HepG2 (cell line): ENCODE data around the gene NPB. TPM values are rescaled to one million over a fixed set of nuclear protein-coding genes. Genes with fewer than 3 reads are reported as not detected.
A peak's percentile ranks its signal among the peaks of the same experiment; 100 is the strongest.

ENCODE experiments used
- CBX5 ChIP-seq: sonication (generic); formaldehyde crosslinking; IDR thresholded peaks from 2 replicates; pipeline ENCODE4 v1.4.0; 2020; ENCODE audit warnings: missing genetic modification reagents, borderline replicate concordance
- GABPA ChIP-seq, 2 experiments: IDR thresholded peaks; 2 replicates each; pipeline ENCODE4 v1.6.1; 2011 to 2016; ENCODE audit warnings: low read depth in 2 of 2, low read length in 1 of 2, missing biosample characterization in 1 of 2, missing genetic modification characterization in 1 of 2
- MXD4 ChIP-seq: IDR thresholded peaks from 2 replicates; pipeline ENCODE4 v1.6.1; 2016; ENCODE audit warnings: mild to moderate bottlenecking, missing biosample characterization, missing genetic modification reagents
- NONO ChIP-seq, 2 experiments: fragments of 450-650 bp in 1 of 2; sonication (generic) in 1 of 2; formaldehyde crosslinking in 1 of 2; IDR thresholded peaks in 1 of 2; conservative IDR thresholded peaks in 1 of 2; 2 replicates each; pipeline versions ENCODE4 v1.6.1 to v1.8.0; 2017 to 2022; ENCODE audit warnings: mild to moderate bottlenecking in 1 of 2, missing genetic modification reagents in 1 of 2, moderate library complexity in 1 of 2
- SATB2 ChIP-seq: sonication (generic); formaldehyde crosslinking; IDR thresholded peaks from 2 replicates; pipeline ENCODE4 v1.5.0; 2020; ENCODE audit warnings: missing genetic modification reagents
- ZMYM3 ChIP-seq: sonication (generic); formaldehyde crosslinking; IDR thresholded peaks from 2 replicates; pipeline ENCODE4 v1.5.1; 2020; ENCODE audit warnings: mild to moderate bottlenecking, missing genetic modification reagents
- ZNF138 ChIP-seq: sonication (generic); formaldehyde crosslinking; IDR thresholded peaks from 2 replicates; pipeline ENCODE4 v1.5.0; 2020; ENCODE audit warnings: mild to moderate bottlenecking, low read depth, missing genetic modification reagents
- ZNF24 ChIP-seq: fragments of 450-650 bp; IDR thresholded peaks from 2 replicates; pipeline ENCODE4 v1.6.1; 2017; ENCODE audit warnings: antibody characterized with exemption, mild to moderate bottlenecking
- ZNF543 ChIP-seq: sonication (generic); formaldehyde crosslinking; IDR thresholded peaks from 2 replicates; pipeline ENCODE4 v1.4.0; 2020; ENCODE audit warnings: mild to moderate bottlenecking, missing genetic modification reagents
- ZNF768 ChIP-seq: sonication (generic); formaldehyde crosslinking; IDR thresholded peaks from 2 replicates; pipeline ENCODE4 v1.4.0; 2020; ENCODE audit warnings: missing genetic modification reagents
- ZNF790 ChIP-seq: sonication (generic); formaldehyde crosslinking; IDR thresholded peaks from 2 replicates; pipeline ENCODE4 v1.8.0; 2022; ENCODE audit warnings: missing genetic modification reagents, mild to moderate bottlenecking, borderline replicate concordance
- polyA plus RNA-seq, 8 experiments: library from polyadenylated mRNA; depleted of rRNA in 3 of 8; stranded (reverse) in 7 of 8; unstranded in 1 of 8; fragments of >200 nt; fragmentation: Illumina TruSeq in 4 of 8; extraction: Trizol in 4 of 8; gene quantifications; 2 replicates each; pipeline versions ENCODE4 v1.2.1 to v1.2.3, GENCODE V29; 2011 to 2016; ENCODE audit warnings: low read depth in 4 of 8, missing spikeins in 1 of 8, mixed read lengths in 1 of 8; ENCODE audit not compliant: insufficient read depth in 1 of 8
- total RNA-seq, 5 experiments: library from RNA; depleted of rRNA; stranded (reverse); fragments of >200 nt; fragmentation: Illumina TruSeq; extraction: Trizol; gene quantifications; 2 replicates each; pipeline ENCODE4 v1.2.3, GENCODE V29; 2016; ENCODE audit warnings: low read depth in 1 of 5
- TF ChIP-seq, protein P1 (sequence below): sonication (generic); formaldehyde crosslinking; IDR thresholded peaks from 2 replicates; pipeline ENCODE4 v1.5.1; 2020; ENCODE audit warnings: missing genetic modification reagents, mild to moderate bottlenecking, borderline replicate concordance
- TF ChIP-seq, protein P2 (sequence below): IDR thresholded peaks from 2 replicates; pipeline ENCODE4 v1.6.1; 2016; ENCODE audit warnings: missing genetic modification reagents, missing compliant biosample characterization
- TF ChIP-seq, protein P3 (sequence below): sonication (generic); formaldehyde crosslinking; IDR thresholded peaks from 2 replicates; pipeline ENCODE4 v1.5.1; 2020; ENCODE audit warnings: mild to moderate bottlenecking, missing genetic modification reagents
- TF ChIP-seq, protein P4 (sequence below): conservative IDR thresholded peaks from 2 replicates; pipeline ENCODE4 v1.6.1; 2018; ENCODE audit warnings: missing genetic modification reagents
- TF ChIP-seq, protein P5 (sequence below): sonication (generic); formaldehyde crosslinking; IDR thresholded peaks from 2 replicates; pipeline ENCODE4 v1.4.0; 2020; ENCODE audit warnings: missing genetic modification reagents
- TF ChIP-seq, protein P6 (sequence below): sonication (generic); formaldehyde crosslinking; IDR thresholded peaks from 2 replicates; pipeline ENCODE4 v1.8.1; 2023; ENCODE audit warnings: mild to moderate bottlenecking, missing genetic modification reagents, borderline replicate concordance
- TF ChIP-seq, protein P7 (sequence below): sonication (generic); formaldehyde crosslinking; conservative IDR thresholded peaks from 2 replicates; pipeline ENCODE4 v1.8.0; 2022; ENCODE audit warnings: missing genetic modification reagents

The NPB gene
- total and polyA plus RNA-seq, 2 of the 13 experiments (the other 11 are each of a cell fraction or from before 2014, with no cell fraction given): 0.11 to 0.93 TPM

DNA sequence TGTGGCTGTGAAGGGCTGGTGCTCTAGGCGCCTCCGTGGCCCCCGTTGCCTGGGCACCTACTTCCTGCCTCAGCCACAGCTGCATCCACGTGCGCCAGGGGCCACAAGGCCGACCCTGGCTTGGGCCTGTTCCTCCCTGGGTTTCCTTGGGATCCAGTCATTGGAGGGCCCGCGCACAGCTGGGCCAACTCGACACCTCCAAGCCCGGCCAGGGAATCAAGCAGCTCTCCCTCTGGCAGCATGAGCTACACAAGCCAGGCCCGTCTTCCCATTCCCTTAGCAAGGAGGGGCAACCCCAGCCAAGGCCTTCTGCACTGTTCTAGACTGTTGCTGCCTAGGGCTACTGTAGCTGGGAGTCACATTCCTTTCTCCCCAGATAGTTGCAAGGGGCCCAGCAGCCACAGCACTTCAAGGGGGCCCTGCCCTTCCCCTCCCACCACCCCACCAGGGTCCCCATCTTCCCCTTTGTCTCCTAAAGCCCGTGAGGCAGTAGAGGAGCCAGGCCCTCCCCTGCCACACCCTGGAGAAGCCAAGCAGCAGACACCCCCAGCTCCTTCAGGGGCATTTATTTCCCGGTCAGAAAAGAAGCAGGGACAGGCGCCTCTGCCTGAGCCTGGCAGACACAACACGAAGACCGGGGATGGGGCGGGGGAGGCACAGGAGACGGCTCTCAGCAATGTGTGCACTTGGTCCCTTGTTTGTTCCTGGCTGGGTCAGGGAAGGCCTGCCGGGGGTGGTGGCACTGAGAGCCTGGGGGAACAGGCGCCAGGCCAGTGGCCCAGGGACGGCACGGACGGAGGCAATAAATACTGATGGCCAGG, 34.7 kb upstream of the NPB start (continued):
- TF ChIP-seq ZNF138 (CRISPR knock-in tag): no peak
- TF ChIP-seq, protein P1, sequence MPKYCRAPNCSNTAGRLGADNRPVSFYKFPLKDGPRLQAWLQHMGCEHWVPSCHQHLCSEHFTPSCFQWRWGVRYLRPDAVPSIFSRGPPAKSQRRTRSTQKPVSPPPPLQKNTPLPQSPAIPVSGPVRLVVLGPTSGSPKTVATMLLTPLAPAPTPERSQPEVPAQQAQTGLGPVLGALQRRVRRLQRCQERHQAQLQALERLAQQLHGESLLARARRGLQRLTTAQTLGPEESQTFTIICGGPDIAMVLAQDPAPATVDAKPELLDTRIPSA (CRISPR knock-in tag): no peak
- TF ChIP-seq GABPA (IDR thresholded peaks at IDR 0.05; ENCODE audit: low read depth, low read length): no peak
- no peak for TF ChIP-seq GABPA (CRISPR knock-in tag; IDR thresholded peaks at IDR 0.05; ENCODE audit: low read depth)
- TF ChIP-seq ZNF543 (CRISPR knock-in tag): 0 out of 2 replicates have a peak, but pooled peaks have one; percentile 88
- TF ChIP-seq, protein P2, sequence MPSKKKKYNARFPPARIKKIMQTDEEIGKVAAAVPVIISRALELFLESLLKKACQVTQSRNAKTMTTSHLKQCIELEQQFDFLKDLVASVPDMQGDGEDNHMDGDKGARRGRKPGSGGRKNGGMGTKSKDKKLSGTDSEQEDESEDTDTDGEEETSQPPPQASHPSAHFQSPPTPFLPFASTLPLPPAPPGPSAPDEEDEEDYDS (CRISPR knock-in tag): no peak
- TF ChIP-seq ZNF24: no peak
- peak; percentile 76; the same call in 1 of the 2 replicates for TF ChIP-seq ZNF790 (CRISPR knock-in tag)
- TF ChIP-seq MXD4 (CRISPR knock-in tag): no peak
- TF ChIP-seq, protein P3, sequence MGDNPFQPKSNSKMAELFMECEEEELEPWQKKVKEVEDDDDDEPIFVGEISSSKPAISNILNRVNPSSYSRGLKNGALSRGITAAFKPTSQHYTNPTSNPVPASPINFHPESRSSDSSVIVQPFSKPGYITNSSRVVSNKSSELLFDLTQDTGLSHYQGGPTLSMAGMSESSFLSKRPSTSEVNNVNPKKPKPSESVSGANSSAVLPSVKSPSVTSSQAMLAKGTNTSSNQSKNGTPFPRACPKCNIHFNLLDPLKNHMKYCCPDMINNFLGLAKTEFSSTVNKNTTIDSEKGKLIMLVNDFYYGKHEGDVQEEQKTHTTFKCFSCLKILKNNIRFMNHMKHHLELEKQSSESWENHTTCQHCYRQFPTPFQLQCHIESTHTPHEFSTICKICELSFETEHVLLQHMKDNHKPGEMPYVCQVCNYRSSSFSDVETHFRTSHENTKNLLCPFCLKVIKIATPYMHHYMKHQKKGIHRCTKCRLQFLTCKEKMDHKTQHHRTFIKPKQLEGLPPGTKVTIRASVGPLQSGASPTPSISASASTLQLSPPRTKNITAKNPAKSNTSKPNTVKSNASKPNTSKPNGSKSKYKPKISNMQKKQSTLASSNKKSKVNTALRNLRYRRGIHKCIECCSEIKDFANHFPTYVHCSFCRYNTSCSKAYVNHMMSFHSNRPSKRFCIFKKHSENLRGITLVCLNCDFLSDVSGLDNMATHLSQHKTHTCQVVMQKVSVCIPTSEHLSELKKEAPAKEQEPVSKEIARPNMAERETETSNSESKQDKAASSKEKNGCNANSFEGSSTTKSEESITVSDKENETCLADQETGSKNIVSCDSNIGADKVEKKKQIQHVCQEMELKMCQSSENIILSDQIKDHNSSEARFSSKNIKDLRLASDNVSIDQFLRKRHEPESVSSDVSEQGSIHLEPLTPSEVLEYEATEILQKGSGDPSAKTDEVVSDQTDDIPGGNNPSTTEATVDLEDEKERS (CRISPR knock-in tag): 0 out of 2 replicates have a peak, but pooled peaks have one; percentile 9
- no peak; the same call in 1 of the 2 replicates for TF ChIP-seq CBX5 (CRISPR knock-in tag)
- TF ChIP-seq, protein P4, sequence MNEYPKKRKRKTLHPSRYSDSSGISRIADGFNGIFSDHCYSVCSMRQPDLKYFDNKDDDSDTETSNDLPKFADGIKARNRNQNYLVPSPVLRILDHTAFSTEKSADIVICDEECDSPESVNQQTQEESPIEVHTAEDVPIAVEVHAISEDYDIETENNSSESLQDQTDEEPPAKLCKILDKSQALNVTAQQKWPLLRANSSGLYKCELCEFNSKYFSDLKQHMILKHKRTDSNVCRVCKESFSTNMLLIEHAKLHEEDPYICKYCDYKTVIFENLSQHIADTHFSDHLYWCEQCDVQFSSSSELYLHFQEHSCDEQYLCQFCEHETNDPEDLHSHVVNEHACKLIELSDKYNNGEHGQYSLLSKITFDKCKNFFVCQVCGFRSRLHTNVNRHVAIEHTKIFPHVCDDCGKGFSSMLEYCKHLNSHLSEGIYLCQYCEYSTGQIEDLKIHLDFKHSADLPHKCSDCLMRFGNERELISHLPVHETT (CRISPR knock-in tag): no peak
- no peak for TF ChIP-seq SATB2 (CRISPR knock-in tag)
- no peak for TF ChIP-seq NONO (IDR thresholded peaks at IDR 0.05)
- TF ChIP-seq NONO (CRISPR knock-in tag; conservative IDR thresholded peaks at IDR 0.05): peak; percentile 69; the same call in 1 of the 2 replicates
- no peak for TF ChIP-seq ZMYM3 (CRISPR knock-in tag)
- TF ChIP-seq, protein P5, sequence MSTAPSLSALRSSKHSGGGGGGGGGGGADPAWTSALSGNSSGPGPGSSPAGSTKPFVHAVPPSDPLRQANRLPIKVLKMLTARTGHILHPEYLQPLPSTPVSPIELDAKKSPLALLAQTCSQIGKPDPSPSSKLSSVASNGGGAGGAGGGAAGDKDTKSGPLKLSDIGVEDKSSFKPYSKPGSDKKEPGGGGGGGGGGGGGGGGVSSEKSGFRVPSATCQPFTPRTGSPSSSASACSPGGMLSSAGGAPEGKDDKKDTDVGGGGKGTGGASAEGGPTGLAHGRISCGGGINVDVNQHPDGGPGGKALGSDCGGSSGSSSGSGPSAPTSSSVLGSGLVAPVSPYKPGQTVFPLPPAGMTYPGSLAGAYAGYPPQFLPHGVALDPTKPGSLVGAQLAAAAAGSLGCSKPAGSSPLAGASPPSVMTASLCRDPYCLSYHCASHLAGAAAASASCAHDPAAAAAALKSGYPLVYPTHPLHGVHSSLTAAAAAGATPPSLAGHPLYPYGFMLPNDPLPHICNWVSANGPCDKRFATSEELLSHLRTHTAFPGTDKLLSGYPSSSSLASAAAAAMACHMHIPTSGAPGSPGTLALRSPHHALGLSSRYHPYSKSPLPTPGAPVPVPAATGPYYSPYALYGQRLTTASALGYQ (CRISPR knock-in tag): no peak
- peak; percentile 58; the same call in 1 of the 2 replicates for TF ChIP-seq ZNF768 (CRISPR knock-in tag)
- TF ChIP-seq, protein P6, sequence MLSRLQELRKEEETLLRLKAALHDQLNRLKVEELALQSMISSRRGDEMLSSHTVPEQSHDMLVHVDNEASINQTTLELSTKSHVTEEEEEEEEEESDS: no peak
- TF ChIP-seq, protein P7, sequence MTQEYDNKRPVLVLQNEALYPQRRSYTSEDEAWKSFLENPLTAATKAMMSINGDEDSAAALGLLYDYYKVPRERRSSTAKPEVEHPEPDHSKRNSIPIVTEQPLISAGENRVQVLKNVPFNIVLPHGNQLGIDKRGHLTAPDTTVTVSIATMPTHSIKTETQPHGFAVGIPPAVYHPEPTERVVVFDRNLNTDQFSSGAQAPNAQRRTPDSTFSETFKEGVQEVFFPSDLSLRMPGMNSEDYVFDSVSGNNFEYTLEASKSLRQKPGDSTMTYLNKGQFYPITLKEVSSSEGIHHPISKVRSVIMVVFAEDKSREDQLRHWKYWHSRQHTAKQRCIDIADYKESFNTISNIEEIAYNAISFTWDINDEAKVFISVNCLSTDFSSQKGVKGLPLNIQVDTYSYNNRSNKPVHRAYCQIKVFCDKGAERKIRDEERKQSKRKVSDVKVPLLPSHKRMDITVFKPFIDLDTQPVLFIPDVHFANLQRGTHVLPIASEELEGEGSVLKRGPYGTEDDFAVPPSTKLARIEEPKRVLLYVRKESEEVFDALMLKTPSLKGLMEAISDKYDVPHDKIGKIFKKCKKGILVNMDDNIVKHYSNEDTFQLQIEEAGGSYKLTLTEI (CRISPR knock-in tag): no peak
